ENCODE data around the gene TIAM1. TPM values are rescaled to one million over a fixed set of nuclear protein-coding genes. Genes with fewer than 3 reads are reported as not detected.
"Not testable (repeated sequence)": the region's sequence is repeated elsewhere in the genome, so short reads cannot be mapped to it uniquely, and the experiment has no call there.

TIAM1 gene
- total RNA-seq, 3 donors from 2014 or later: 6.2 to 11.6 (median 10.4) TPM

- H3K4me3 ChIP-seq: no peak overlapping the region
- H3K4me1 ChIP-seq (ENCODE audit: low read depth): no peaks in the 10 kb centered on the region
- ATAC-seq: no peak
- no peak for DNase-seq
- H3K9me3 ChIP-seq: no peaks in the 10 kb centered on the region
- H3K36me3 ChIP-seq (ENCODE audit: low read depth): no peaks in the 10 kb centered on the region
- intact Hi-C loops (cut with DNase I, micrococcal nuclease): no loop called here
- TF ChIP-seq CTCF (IDR thresholded peaks at IDR 0.05): no peak
Measured at GRCh38 chr21:31230937-31231336, 113.1 kb downstream of the TIAM1 start.

- H3K36me3 ChIP-seq (ENCODE audit: low read depth); intact Hi-C loops (cut with DNase I, micrococcal nuclease); DNase-seq; ATAC-seq; H3K4me1 ChIP-seq (ENCODE audit: low read depth); H3K9me3 ChIP-seq; H3K4me3 ChIP-seq: not testable (repeated sequence)
Measured at GRCh38 chr21:31228723-31229122, 115.3 kb downstream of the TIAM1 start.

GRCh38 chr21:31225713-31226112 is 118.3 kb downstream of the TIAM1 start:
- Histone ChIP-seq H3K36me3 (ENCODE audit: low read depth) (no peaks in the 10 kb centered on the region), H3K9me3 (no peaks in the 10 kb centered on the region), H3K4me3 (no peak overlapping the region), H3K4me1 (ENCODE audit: low read depth) (no peaks in the 10 kb centered on the region)
- TF ChIP-seq CTCF (IDR thresholded peaks at IDR 0.05): no peak
- ATAC-seq (no peak), DNase-seq (no peak)
- intact Hi-C loops (cut with DNase I, micrococcal nuclease): no loop called here

- intact Hi-C loops (cut with DNase I, micrococcal nuclease): no loop called here
- Histone ChIP-seq H3K36me3 (ENCODE audit: low read depth) (no peaks in the 10 kb centered on the region), H3K4me1 (ENCODE audit: low read depth) (peaks cover 8% of the 10 kb centered on the region), H3K9me3 (no peaks in the 10 kb centered on the region), H3K4me3 (no peak overlapping the region)
- TF ChIP-seq CTCF (IDR thresholded peaks at IDR 0.05): no peak
- no peak for ATAC-seq
- no peak for DNase-seq
Measured at GRCh38 chr21:31222142-31222541, 121.9 kb downstream of the TIAM1 start.

- intact Hi-C loops (cut with DNase I, micrococcal nuclease): no loop called here
- Histone ChIP-seq H3K4me1 (ENCODE audit: low read depth) (peaks cover 8% of the 10 kb centered on the region), H3K4me3 (no peak overlapping the region), H3K36me3 (ENCODE audit: low read depth) (no peaks in the 10 kb centered on the region), H3K9me3 (no peaks in the 10 kb centered on the region)
- ATAC-seq (no peak), DNase-seq (no peak)
- no peak for TF ChIP-seq CTCF (IDR thresholded peaks at IDR 0.05)
Measured at GRCh38 chr21:31221043-31221442, 123.0 kb downstream of the TIAM1 start.

GRCh38 chr21:31220575-31220974 is 123.5 kb downstream of the TIAM1 start:
- TF ChIP-seq CTCF (IDR thresholded peaks at IDR 0.05): no peak
- intact Hi-C loops (cut with DNase I, micrococcal nuclease): no loop called here
- Histone ChIP-seq H3K4me1 (ENCODE audit: low read depth) (peaks cover 8% of the 10 kb centered on the region), H3K4me3 (no peak overlapping the region), H3K36me3 (ENCODE audit: low read depth) (no peaks in the 10 kb centered on the region), H3K9me3 (no peaks in the 10 kb centered on the region)
- ATAC-seq (no peak), DNase-seq (no peak)

Measured in mucosa of descending colon (tissue), 3 donors.